HFFc6 (cell line): ENCODE results near the gene HMCN1. TPM values are rescaled to one million over a fixed set of nuclear protein-coding genes. Genes with fewer than 3 reads are reported as not detected.
A peak's percentile ranks its signal among the peaks of the same experiment; 100 is the strongest.

Experiments used
- DNase-seq: peaks from one replicate; pipeline ENCODE4 v3.0.0-alpha.2; 2018
- H3K27ac Mint-ChIP-seq: 2 replicates; pipeline ENCODE4 v1.8.0; 2020; ENCODE audit warnings: mild to moderate bottlenecking, mixed read lengths
- H3K27me3 Mint-ChIP-seq: 2 replicates; pipeline ENCODE4 v1.8.0; 2021; ENCODE audit warnings: mild to moderate bottlenecking, moderate library complexity, mixed read lengths; ENCODE audit not compliant: insufficient read depth
- H3K36me3 Mint-ChIP-seq: 2 replicates; pipeline ENCODE4 v1.8.0; 2021; ENCODE audit warnings: low read depth, mixed read lengths
- H3K4me1 Mint-ChIP-seq: 2 replicates; pipeline ENCODE4 v1.8.0; 2020; ENCODE audit warnings: low read depth, mixed read lengths
- H3K4me3 Mint-ChIP-seq: 2 replicates; pipeline ENCODE4 v1.8.0; 2020; ENCODE audit warnings: mild to moderate bottlenecking, moderate library complexity, mixed read lengths
- H3K9me3 Mint-ChIP-seq: 2 replicates; pipeline ENCODE4 v1.8.0; 2020; ENCODE audit warnings: mild to moderate bottlenecking, mixed read lengths
- CTCF ChIP-seq: fragments of 200-600 bp; sonication (generic); IDR thresholded peaks from 2 replicates; pipeline ENCODE4 v1.5.0; 2021; ENCODE audit warnings: antibody characterized with exemption, mild to moderate bottlenecking
- total RNA-seq, 6 experiments: library from RNA; stranded (reverse); fragmentation: NEBNext Ultra II Directional; extraction: Animal tissue kit (Norgen Biotek cat#: 25700); gene quantifications; 2 replicates in 1 of 6; 3 replicates in 5 of 6; pipeline ENCODE4 v1.2.3, GENCODE V29; 2021

Gene HMCN1
- total RNA-seq, 6 experiments from 2014 or later = 1.2 to 1.8 (median 1.5) TPM

DNA sequence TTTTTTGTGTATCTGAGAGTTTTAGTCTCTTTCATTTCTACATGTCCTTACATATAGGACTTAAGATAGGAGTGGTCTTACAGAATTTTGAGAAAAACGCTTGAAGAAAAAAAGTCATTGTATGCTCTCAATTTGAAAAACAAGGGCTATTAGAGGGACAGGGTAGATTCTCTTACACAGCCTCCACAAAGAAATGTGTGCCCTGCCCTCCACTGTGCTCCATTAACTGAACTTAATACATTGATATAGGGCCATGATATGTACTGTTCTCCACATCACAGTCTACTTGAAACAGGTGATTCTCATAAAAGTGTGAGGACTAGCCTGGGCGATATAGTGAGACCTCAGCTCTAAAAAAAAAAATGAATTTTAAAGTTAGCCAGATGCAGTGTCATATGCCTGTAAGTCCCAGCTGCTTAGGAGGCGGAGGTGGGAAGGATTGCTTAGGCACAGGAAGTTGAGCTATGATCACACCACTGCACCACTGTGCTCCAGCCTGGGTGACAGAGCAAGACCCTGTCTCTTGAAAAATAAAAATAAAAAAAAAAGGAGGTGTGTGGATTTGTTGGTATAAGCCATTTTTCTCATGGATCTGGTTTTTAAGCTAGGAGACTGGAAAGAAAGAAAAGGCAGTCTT lies 77.0 kb downstream of the HMCN1 start:
- peaks cover 8% of the 10 kb centered on the region for H3K4me1 Mint-ChIP-seq
- no peak for TF ChIP-seq CTCF
- no peaks in the 10 kb centered on the region for H3K9me3 Mint-ChIP-seq
- no peak overlapping the region for H3K4me3 Mint-ChIP-seq
- no peaks in the 10 kb centered on the region for H3K36me3 Mint-ChIP-seq
- DNase-seq = no peak
- H3K27ac Mint-ChIP-seq = no peak overlapping the region
- no peaks in the 10 kb centered on the region for H3K27me3 Mint-ChIP-seq

DNA sequence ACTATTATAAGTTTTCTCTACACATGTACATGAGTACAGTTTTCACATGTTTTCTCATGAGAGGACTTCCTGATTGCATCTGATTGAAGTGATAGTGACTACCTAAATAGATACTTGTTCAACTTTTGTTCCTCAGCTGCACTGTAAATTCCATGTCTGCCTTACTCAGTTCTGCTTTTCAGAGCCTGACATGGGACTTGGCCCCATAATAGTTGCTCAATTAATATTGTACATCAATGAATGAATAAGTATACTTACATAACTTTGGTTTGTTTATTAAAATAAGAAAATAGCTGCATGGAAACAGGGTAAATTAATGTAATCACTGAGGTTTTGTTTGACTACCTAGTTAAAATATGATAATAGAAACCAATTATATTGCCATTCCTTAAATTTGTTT lies 78.7 kb downstream of the HMCN1 start:
- no peak overlapping the region for H3K27ac Mint-ChIP-seq
- no peak for DNase-seq
- H3K36me3 Mint-ChIP-seq = no peaks in the 10 kb centered on the region
- no peaks in the 10 kb centered on the region for H3K27me3 Mint-ChIP-seq
- no peaks in the 10 kb centered on the region for H3K9me3 Mint-ChIP-seq
- no peak for TF ChIP-seq CTCF
- no peak overlapping the region for H3K4me3 Mint-ChIP-seq
- H3K4me1 Mint-ChIP-seq = peaks cover 17% of the 10 kb centered on the region

DNA sequence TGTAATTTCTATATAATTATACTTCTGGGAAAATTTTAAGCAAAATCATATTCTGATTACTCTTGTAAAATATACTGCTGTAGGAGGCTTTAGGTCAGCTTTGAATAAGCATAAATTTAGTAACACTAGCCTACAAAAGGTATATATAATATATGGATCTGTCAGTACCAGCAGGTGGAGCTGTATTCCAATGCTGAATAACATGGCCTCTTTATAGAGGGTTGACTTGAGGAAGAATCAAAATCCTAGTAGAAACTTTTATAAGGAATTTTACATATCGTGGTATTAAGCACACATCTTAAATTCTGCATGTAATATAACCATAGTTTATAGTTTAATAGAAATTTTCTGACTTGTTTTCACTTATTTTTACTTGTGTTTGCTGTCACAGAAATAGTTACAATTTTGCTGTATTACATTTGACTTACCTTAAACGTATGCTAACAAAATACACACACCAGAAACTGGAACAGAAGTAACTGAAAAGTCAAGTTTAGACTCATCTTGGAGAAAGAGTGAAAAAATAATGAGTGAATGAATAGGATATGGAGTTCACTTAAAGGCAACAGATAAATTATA lies 79.3 kb downstream of the HMCN1 start:
- Mint-ChIP-seq H3K4me1 (peaks cover 16% of the 10 kb centered on the region), H3K27ac (no peak overlapping the region), H3K27me3 (no peaks in the 10 kb centered on the region), H3K9me3 (no peaks in the 10 kb centered on the region), H3K4me3 (no peak overlapping the region), H3K36me3 (no peaks in the 10 kb centered on the region)
- TF ChIP-seq CTCF = peak; percentile 93
- peak; percentile 61 for DNase-seq

GRCh38 chr1:185816460-185816859 lies 82.3 kb downstream of the HMCN1 start:
- Mint-ChIP-seq H3K36me3 (no peaks in the 10 kb centered on the region), H3K4me1 (peaks cover 12% of the 10 kb centered on the region)
- DNase-seq = no peak

GRCh38 chr1:185819798-185820197 lies 85.6 kb downstream of the HMCN1 start:
- no peak for DNase-seq
- H3K27ac Mint-ChIP-seq = no peak overlapping the region

More at GRCh38 chr1:185816460-185816859, 82.3 kb downstream of the HMCN1 start:
- H3K27me3 Mint-ChIP-seq = no peaks in the 10 kb centered on the region
- no peak overlapping the region; the same call in 1 of the 2 replicates for H3K27ac Mint-ChIP-seq
- TF ChIP-seq CTCF = no peak
- H3K9me3 Mint-ChIP-seq = no peaks in the 10 kb centered on the region
- H3K4me3 Mint-ChIP-seq = no peak overlapping the region

More at GRCh38 chr1:185819798-185820197, 85.6 kb downstream of the HMCN1 start:
- Mint-ChIP-seq H3K27me3 (no peaks in the 10 kb centered on the region), H3K4me3 (no peak overlapping the region), H3K9me3 (no peaks in the 10 kb centered on the region), H3K36me3 (no peaks in the 10 kb centered on the region), H3K4me1 (peaks cover 12% of the 10 kb centered on the region)
- TF ChIP-seq CTCF = no peak
